IMR-90 (cell line): ENCODE data around the gene FGG. TPM values are rescaled to one million over a fixed set of nuclear protein-coding genes. Genes with fewer than 3 reads are reported as not detected.

Experiments
- ATAC-seq: fragments of 200-7000 bp; cut with Tn5 transposase; 2 replicates; pipeline ENCODE4 v1.9.1; 2020; ENCODE audit warnings: low read depth, mild to moderate bottlenecking, moderate library complexity
- BruUV-seq: library from RNA; stranded (reverse); fragments of 400-500 nt; replicated peaks from 2 replicates; lab custom pipeline; 2021; lab: Mats Ljungman, UMichigan
- CTCF ChIA-PET: fragments of 300-600 bp; formaldehyde crosslinking; extraction: SDS; loops from one replicate; lab custom pipeline; 2021; ENCODE audit warnings: antibody characterized with exemption; lab: Yijun Ruan, JAX
- POLR2A ChIA-PET: fragments of 300-600 bp; sonication (Branson Sonifier 250); formaldehyde crosslinking; loops from one replicate; lab custom pipeline; 2022; ENCODE audit warnings: antibody characterized with exemption; ENCODE audit not compliant: unreplicated experiment; lab: Charles Lee
- DNase-seq: peaks from one replicate; pipeline ENCODE4 v3.0.0; 2013
- H2AFZ ChIP-seq: replicated peaks from 2 replicates; pipeline ENCODE3; 2013; ENCODE audit warnings: low read length, mild to moderate bottlenecking; ENCODE audit not compliant: poor library complexity
- H2AK5ac ChIP-seq: 2 replicates; pipeline ENCODE4 v1.6.1; 2013; ENCODE audit warnings: low read depth, low read length, inconsistent platforms
- H2AK9ac ChIP-seq: replicated peaks from 2 replicates; pipeline ENCODE3; 2013; ENCODE audit warnings: mild to moderate bottlenecking, low read depth, low read length, moderate library complexity; ENCODE audit not compliant: poor library complexity
- H2BK120ac ChIP-seq: 2 replicates; pipeline ENCODE4 v1.6.1; 2013; ENCODE audit warnings: low read depth, low read length, inconsistent platforms
- H2BK15ac ChIP-seq: 3 replicates; pipeline ENCODE4 v1.6.1; 2013; ENCODE audit warnings: low read depth, low read length, inconsistent platforms
- H2BK20ac ChIP-seq: 2 replicates; pipeline ENCODE4 v1.6.1; 2013; ENCODE audit warnings: low read depth, mild to moderate bottlenecking, inconsistent platforms, low read length, moderate library complexity
- H2BK5ac ChIP-seq: 2 replicates; pipeline ENCODE4 v1.6.1; 2013; ENCODE audit warnings: mild to moderate bottlenecking, low read depth, low read length, inconsistent platforms; ENCODE audit not compliant: poor library complexity, severe bottlenecking
- H3K14ac ChIP-seq: replicated peaks from 2 replicates; pipeline ENCODE4 v1.6.1; 2013; ENCODE audit warnings: low read depth, low read length, inconsistent platforms
- H3K18ac ChIP-seq: 2 replicates; pipeline ENCODE4 v1.6.1; 2013; ENCODE audit warnings: low read depth, low read length, control low read depth
- H3K23ac ChIP-seq: 2 replicates; pipeline ENCODE4 v1.6.1; 2013; ENCODE audit warnings: low read depth, low read length, inconsistent platforms
- H3K27ac ChIP-seq: 2 replicates; pipeline ENCODE4 v1.5.1; 2013; ENCODE audit warnings: mild to moderate bottlenecking, control low read depth, low read length; ENCODE audit not compliant: insufficient read depth
- H3K27me3 ChIP-seq: 2 replicates; pipeline ENCODE4 v1.6.1; 2013; ENCODE audit warnings: low read length; ENCODE audit not compliant: control insufficient read depth, insufficient read depth
- H3K36me3 ChIP-seq: 2 replicates; pipeline ENCODE4 v1.6.1; 2013; ENCODE audit warnings: low read length, mixed read lengths; ENCODE audit not compliant: control insufficient read depth, insufficient read depth
- H3K4ac ChIP-seq: 2 replicates; pipeline ENCODE4 v1.6.1; 2013; ENCODE audit warnings: low read depth, low read length, inconsistent platforms
- H3K4me1 ChIP-seq: 2 replicates; pipeline ENCODE4 v1.6.1; 2013; ENCODE audit warnings: low read length, mixed read lengths; ENCODE audit not compliant: control insufficient read depth, insufficient read depth
- H3K4me2 ChIP-seq: 2 replicates; pipeline ENCODE4 v1.6.1; 2013; ENCODE audit warnings: low read depth, mild to moderate bottlenecking, control low read depth, low read length, moderate library complexity
- H3K4me3 ChIP-seq: 2 replicates; pipeline ENCODE4 v1.5.1; 2013; ENCODE audit warnings: low read depth, mild to moderate bottlenecking, control low read depth, low read length, moderate library complexity; ENCODE audit not compliant: insufficient read depth
- H3K56ac ChIP-seq: 2 replicates; pipeline ENCODE4 v1.6.1; 2013; ENCODE audit warnings: low read length, inconsistent platforms; ENCODE audit not compliant: insufficient read depth; ENCODE audit errors: extremely low read depth
- H3K79me1 ChIP-seq, 2 experiments: 2 replicates each; pipeline ENCODE4 v1.6.1; 2013; ENCODE audit warnings: low read length in 2 of 2, inconsistent platforms in 1 of 2, low read depth in 1 of 2
- H3K9ac ChIP-seq: 2 replicates; pipeline ENCODE4 v1.6.1; 2013; ENCODE audit warnings: low read depth, low read length, control low read depth
- H3K9me1 ChIP-seq: 2 replicates; pipeline ENCODE4 v1.6.1; 2013; ENCODE audit warnings: low read length, inconsistent platforms; ENCODE audit not compliant: insufficient read depth
- H3K9me3 ChIP-seq: 2 replicates; pipeline ENCODE4 v1.6.1; 2013; ENCODE audit warnings: low read length; ENCODE audit not compliant: control insufficient read depth, insufficient read depth
- H4K20me1 ChIP-seq: 2 replicates; pipeline ENCODE4 v1.6.1; 2013; ENCODE audit warnings: low read length, inconsistent platforms; ENCODE audit not compliant: insufficient read depth
- H4K5ac ChIP-seq: 2 replicates; pipeline ENCODE4 v1.6.1; 2013; ENCODE audit warnings: mild to moderate bottlenecking, low read depth, low read length, control low read depth
- H4K8ac ChIP-seq, 2 experiments: 2 replicates each; pipeline ENCODE4 v1.6.1; 2013; ENCODE audit warnings: low read depth in 2 of 2, low read length in 2 of 2, control low read depth in 1 of 2, inconsistent platforms in 1 of 2
- H4K91ac ChIP-seq: 2 replicates; pipeline ENCODE4 v1.6.1; 2013; ENCODE audit warnings: low read depth, low read length, inconsistent platforms; ENCODE audit not compliant: insufficient read depth
- SMC3 ChIP-seq: fragments of 150-350 bp; IDR thresholded peaks from 2 replicates; pipeline ENCODE4 v1.6.1; 2016; ENCODE audit warnings: low read depth, mild to moderate bottlenecking, antibody characterized with exemption, low read length, moderate library complexity
- WGBS, 2 experiments: methylation state at CpG; one replicate each; pipeline versions ENCODE4 v1.1.5 to v1.1.7; 2013; ENCODE audit warnings: missing lambda C conversion rate in 2 of 2; ENCODE audit not compliant: insufficient read length in 1 of 2; ENCODE audit errors: extremely low coverage in 2 of 2; 5-methylcytosine and 5-hydroxymethylcytosine counted together
- dilution Hi-C: fragments of 300-500 bp; cut with HindIII; formaldehyde crosslinking; loops from one replicate; pipeline ENCODE4 v1.14.3; 2018; ENCODE audit warnings: low sequenced_read_pairs; ENCODE audit not compliant: unreplicated experiment
- in situ Hi-C: fragments of 300-500 bp; cut with MboI; formaldehyde crosslinking; loops from 3 replicates; pipeline ENCODE4 v1.14.3; 2019; ENCODE audit warnings: low sequenced_read_pairs, inconsistent platforms, mixed read lengths
- intact Hi-C: fragments of 100-400 bp; cut with micrococcal nuclease; formaldehyde crosslinking; loops from 2 replicates; pipeline ENCODE4 v1.10.0; 2022
- polyA plus RNA-seq, 3 experiments: library from polyadenylated mRNA; depleted of rRNA; stranded (reverse); fragments of >200 nt; gene quantifications; 2 replicates each; pipeline ENCODE4 v1.2.3, GENCODE V29; 2012; ENCODE audit warnings: low replicate concordance in 1 of 3
- total RNA-seq: library from RNA; depleted of rRNA; stranded (reverse); fragments of >200 nt; gene quantifications from 2 replicates; pipeline ENCODE4 v1.2.3, GENCODE V29; 2012

Gene FGG
- total and polyA plus RNA-seq, 2 of the 4 experiments (the other 2 are of a cell fraction) = not detected

DNA sequence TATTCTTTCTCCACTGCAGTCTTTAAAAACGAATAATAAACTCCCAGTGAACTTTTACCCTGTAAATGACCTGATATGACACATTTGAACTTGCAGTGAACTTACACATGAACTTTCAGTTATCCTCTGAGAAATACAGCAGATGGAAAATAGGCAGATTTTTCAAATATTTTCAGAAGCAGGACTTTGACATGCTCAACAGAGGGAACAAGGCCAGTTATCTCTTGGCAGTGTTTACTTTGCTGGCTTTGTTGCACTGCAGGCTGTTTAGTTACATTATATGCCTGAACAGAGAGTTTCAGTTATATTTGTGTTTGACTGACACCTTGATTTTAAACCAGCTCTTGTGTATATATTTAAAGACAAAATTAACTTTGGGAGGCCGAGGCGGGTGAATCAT lies 47.6 kb upstream of the FGG start:
- H3K36me3 ChIP-seq = no peaks in the 10 kb centered on the region
- H2BK20ac ChIP-seq = no peak overlapping the region
- ATAC-seq (no peak), DNase-seq (no peak)
- no peak overlapping the region for H2AFZ ChIP-seq
- no peak overlapping the region for H3K18ac ChIP-seq
- TF ChIP-seq SMC3 = no peak
- H2BK120ac ChIP-seq = no peak overlapping the region
- dilution Hi-C loops (no loop called here), intact Hi-C loops (no loop called here), in situ Hi-C loops (no loop called here)
- no peak overlapping the region for H3K56ac ChIP-seq
- H2AK9ac ChIP-seq = no peak overlapping the region
- H3K4me1 ChIP-seq = no peaks in the 10 kb centered on the region
- no peaks in the 10 kb centered on the region for H3K27me3 ChIP-seq
- H3K4ac ChIP-seq = no peak overlapping the region
- no CpG with 5 or more reads among the region's 3 CpGs for WGBS, 2 experiments
- H3K14ac ChIP-seq = no peak overlapping the region
- BruUV-seq = no TSS peak
- no peak overlapping the region for H2BK5ac ChIP-seq
- H2AK5ac ChIP-seq = no peak overlapping the region
- H3K27ac ChIP-seq = no peak overlapping the region
- no peaks in the 10 kb centered on the region for H3K9me3 ChIP-seq
- no peak overlapping the region for H4K8ac ChIP-seq
- H4K20me1 ChIP-seq = no peaks in the 10 kb centered on the region
- no peak overlapping the region for H4K5ac ChIP-seq
- ChIA-PET CTCF (no interaction called here), POLR2A (no interaction called here)
- no peak overlapping the region for H3K4me2 ChIP-seq
- no peak overlapping the region for H2BK15ac ChIP-seq
- no peaks in the 10 kb centered on the region for H3K79me1 ChIP-seq
- no peak overlapping the region for H3K23ac ChIP-seq
- no peaks in the 10 kb centered on the region for H3K9me1 ChIP-seq
- H3K9ac ChIP-seq = no peak overlapping the region
- H3K4me3 ChIP-seq = no peak overlapping the region
- H4K91ac ChIP-seq = no peak overlapping the region
